ENCODE results near the gene SAPCD2.

DNA sequence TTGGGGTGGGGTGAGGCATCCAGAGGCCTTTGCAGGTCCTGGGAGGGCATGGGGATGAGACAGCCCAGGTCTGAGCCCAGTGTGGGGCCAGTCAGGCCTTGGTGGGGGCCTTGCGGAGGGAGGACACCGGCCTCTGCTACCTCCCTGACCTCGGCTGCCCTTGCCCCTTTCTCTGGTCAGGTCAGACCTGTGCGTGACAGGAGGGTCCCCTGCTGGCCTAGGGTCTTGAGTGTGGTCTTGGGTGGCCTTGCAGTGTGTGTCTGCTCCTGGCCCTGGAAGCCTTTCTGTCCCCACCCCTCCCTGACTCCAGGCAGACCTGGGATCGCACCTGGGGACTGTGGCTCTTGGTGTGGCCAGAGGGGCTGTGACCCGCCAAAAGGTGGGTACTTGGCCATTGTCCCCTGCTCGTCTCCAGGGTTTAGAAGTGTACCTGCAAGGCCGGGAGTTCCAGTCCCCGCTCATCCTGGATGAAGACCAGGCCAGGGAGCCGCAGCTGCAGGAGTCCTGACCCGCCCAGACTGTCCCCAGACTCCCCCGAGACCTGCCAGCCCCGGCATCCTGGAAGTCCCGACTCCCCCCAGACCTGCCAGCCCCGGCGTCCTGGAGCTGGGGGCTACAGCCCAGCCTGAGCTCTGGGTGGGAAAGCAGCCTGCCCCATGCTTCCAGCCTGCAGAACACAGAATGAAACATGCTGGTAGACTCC is 12.0 kb upstream of the SAPCD2 start:
- TF ChIP-seq, protein P1, sequence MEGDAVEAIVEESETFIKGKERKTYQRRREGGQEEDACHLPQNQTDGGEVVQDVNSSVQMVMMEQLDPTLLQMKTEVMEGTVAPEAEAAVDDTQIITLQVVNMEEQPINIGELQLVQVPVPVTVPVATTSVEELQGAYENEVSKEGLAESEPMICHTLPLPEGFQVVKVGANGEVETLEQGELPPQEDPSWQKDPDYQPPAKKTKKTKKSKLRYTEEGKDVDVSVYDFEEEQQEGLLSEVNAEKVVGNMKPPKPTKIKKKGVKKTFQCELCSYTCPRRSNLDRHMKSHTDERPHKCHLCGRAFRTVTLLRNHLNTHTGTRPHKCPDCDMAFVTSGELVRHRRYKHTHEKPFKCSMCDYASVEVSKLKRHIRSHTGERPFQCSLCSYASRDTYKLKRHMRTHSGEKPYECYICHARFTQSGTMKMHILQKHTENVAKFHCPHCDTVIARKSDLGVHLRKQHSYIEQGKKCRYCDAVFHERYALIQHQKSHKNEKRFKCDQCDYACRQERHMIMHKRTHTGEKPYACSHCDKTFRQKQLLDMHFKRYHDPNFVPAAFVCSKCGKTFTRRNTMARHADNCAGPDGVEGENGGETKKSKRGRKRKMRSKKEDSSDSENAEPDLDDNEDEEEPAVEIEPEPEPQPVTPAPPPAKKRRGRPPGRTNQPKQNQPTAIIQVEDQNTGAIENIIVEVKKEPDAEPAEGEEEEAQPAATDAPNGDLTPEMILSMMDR (IDR thresholded peaks at IDR 0.05) = no peak
- no peak for TF ChIP-seq EP300 (IDR thresholded peaks at IDR 0.05)
- TF ChIP-seq POLR2A (IDR thresholded peaks at IDR 0.05) = no peak

Measured in suprapubic skin (tissue), 3 donors.